ENCODE measurements around the gene MC1R.

MC1R gene

GRCh38 chr16:89954462-89954861 lies 35.8 kb downstream of the MC1R start:
- in situ Hi-C loops (cut with MboI; ENCODE audit: low pct_unique_long_range_greater_than_20kb, low sequenced_read_pairs, unreplicated experiment) = no loop called here
- TF ChIP-seq CTCF (IDR thresholded peaks at IDR 0.05; ENCODE audit: extremely low read depth, insufficient read depth, missing control alignments) = no peak

GRCh38 chr16:89955001-89955685 lies 36.5 kb downstream of the MC1R start:
- no peak for TF ChIP-seq CTCF (IDR thresholded peaks at IDR 0.05; ENCODE audit: extremely low read depth, insufficient read depth, missing control alignments)
- in situ Hi-C loops (cut with MboI; ENCODE audit: low pct_unique_long_range_greater_than_20kb, low sequenced_read_pairs, unreplicated experiment) = no loop called here
- DNase-seq (ENCODE audit: low spot score) = no peak

More at GRCh38 chr16:89954462-89954861, 35.8 kb downstream of the MC1R start:
- no peak for DNase-seq (ENCODE audit: low spot score)

GRCh38 chr16:89956505-89957215 lies 38.0 kb downstream of the MC1R start:
- no peak for TF ChIP-seq CTCF (IDR thresholded peaks at IDR 0.05; ENCODE audit: extremely low read depth, insufficient read depth, missing control alignments)
- DNase-seq (ENCODE audit: low spot score) = no peak
- in situ Hi-C loops (cut with MboI; ENCODE audit: low pct_unique_long_range_greater_than_20kb, low sequenced_read_pairs, unreplicated experiment) = no loop called here

GRCh38 chr16:89957216-89957785 lies 38.6 kb downstream of the MC1R start:
- TF ChIP-seq CTCF (IDR thresholded peaks at IDR 0.05; ENCODE audit: extremely low read depth, insufficient read depth, missing control alignments) = no peak
- in situ Hi-C loops (cut with MboI; ENCODE audit: low pct_unique_long_range_greater_than_20kb, low sequenced_read_pairs, unreplicated experiment) = no loop called here
- no peak for DNase-seq (ENCODE audit: low spot score)

- no peak for DNase-seq (ENCODE audit: low spot score)
- TF ChIP-seq CTCF (IDR thresholded peaks at IDR 0.05; ENCODE audit: extremely low read depth, insufficient read depth, missing control alignments) = no peak
- in situ Hi-C loops (cut with MboI; ENCODE audit: low pct_unique_long_range_greater_than_20kb, low sequenced_read_pairs, unreplicated experiment) = no loop called here
Observed at GRCh38 chr16:89958068-89958467, 39.4 kb downstream of the MC1R start.

GRCh38 chr16:89958596-89958995 lies 39.9 kb downstream of the MC1R start:
- TF ChIP-seq CTCF (IDR thresholded peaks at IDR 0.05; ENCODE audit: extremely low read depth, insufficient read depth, missing control alignments) = no peak
- DNase-seq (ENCODE audit: low spot score) = no peak
- in situ Hi-C loops (cut with MboI; ENCODE audit: low pct_unique_long_range_greater_than_20kb, low sequenced_read_pairs, unreplicated experiment) = no loop called here

Measured in GM13977 (cell line).